AG20443 (cell line): ENCODE results near the gene PTPRE.

Experiments used
- DNase-seq: peaks from one replicate; pipeline ENCODE4 v3.0.0; 2012; ENCODE audit warnings: low spot score, mixed read lengths

Gene PTPRE

DNA sequence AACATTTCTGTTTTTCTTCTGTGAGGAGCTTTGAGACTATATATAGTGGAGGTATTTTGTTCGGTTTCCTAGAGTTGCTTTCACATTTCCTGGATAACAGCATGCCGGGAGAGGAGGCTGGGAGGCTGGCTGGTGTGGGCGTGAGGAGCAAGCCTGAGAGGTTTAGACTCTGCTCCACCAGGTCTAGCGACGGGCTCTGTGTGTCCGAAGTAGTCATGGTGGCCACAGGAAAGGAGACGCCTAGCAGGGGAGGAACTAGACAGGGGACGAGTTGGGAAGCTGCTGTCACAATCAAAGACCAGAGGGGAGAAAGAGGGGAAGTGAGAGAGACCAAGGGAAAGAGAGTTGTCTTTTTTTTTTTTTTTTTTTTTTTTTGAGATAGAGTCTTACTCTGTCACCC is 19.6 kb downstream of the PTPRE start:
- DNase-seq, result no peak

DNA sequence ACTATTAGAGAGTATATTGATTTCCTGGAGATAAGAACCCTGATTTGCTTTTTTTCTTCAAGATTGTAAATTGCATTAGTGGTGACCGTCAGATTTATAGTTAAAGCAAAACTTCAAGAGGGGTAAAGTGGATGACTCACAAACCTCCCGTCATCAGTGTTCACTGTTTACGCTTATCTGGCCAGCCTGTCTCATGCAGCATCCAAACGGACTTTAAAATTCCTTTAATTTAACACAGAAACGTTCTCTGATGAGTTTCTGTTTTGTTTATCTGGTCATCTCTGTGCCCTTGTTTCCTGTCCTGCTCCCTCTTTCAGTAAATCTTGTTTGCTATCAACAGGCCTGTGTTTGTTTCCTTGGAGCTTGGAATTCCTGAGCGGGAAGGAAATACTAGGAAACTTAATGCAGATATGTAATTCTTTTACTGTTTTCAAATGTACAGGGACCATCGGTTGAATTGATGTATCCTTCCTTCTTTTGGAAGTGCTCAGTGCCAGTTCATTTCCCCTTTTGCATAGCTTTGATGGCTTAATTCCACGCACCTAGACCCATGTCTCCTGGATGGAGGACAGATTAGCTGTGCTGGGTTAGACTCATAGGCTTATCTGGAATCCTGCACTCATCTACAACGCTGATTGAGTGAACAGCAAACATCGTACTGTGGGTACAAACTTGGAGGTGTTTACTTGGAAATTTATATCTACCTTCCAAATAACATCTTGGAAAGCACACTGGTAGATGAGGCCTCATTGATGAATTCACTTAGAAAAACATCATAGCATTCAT is 21.3 kb downstream of the PTPRE start:
- peak; percentile 59 for DNase-seq

DNA sequence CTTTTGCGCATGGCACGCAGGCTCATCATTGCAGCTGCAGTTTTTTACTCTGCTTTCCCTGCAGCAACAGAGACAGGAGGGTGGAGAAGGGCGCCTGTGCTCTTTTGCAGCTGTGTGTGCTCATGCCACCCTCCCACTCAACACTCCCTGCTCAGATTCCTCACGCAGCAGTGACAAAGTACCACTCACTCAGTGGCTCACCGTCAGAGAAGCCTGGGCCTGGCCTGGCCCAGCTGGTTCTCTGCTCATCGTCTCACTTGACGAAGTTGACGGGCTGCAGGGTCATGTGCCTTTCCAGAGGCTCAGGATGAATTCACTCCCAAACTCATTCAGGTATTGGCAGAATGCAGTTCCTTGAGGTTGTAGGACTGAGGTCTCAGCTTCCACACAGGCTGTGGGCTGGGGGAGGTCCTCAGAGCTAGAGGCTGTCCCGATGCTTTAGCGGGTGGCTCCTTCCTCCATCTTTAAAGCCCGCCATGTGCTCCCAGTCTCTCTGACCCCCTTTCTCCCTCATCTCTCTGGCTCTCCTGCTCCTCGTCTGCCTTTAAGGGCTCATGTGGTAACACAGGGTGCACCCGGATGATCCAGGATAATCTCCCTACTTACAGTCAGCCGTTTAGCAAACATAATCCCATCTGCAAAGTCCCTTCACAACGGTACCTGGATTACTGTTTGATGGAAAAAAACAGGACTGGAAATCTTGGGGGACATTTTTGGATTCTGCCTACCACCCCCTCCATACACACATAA is 25.8 kb downstream of the PTPRE start:
- DNase-seq, result no peak

DNA sequence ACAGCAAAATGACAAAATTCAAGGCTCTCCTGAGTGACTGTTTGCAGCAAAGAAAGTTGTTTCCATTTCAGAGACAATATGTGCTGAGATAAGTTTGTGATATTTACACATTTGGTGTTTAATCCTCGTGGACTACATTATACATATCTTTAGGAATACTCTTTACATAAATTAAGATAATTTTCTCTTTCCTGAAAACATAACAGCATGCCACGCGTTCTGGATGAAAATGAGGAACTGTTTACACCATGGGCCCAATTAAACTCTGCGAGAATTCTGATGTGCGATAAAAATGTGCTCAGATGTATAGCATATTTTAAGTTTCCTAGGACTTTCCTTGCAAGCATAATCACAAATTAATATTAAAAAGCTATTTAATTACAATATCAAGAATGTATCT is 26.4 kb downstream of the PTPRE start:
- DNase-seq, result no peak

DNA sequence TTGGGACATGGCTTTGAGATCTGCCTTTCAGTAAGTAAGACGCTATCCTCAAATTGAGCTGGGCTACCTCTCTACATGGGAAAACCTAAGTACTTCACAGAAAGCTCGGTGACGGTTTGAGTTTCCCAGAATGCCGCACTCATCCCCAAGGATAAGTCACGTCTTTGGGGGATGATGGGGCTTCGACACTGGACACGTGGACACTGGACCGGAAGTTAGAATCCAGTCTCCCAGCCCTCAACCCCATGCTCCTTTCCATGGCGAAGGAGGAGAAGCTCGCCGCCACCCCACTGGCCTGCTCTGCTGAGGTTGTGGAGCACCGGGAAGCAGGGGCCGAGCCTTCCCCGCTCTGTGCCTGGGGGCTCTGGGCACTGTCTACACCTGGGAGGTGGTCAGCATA is 27.5 kb downstream of the PTPRE start:
- no peak for DNase-seq

DNA sequence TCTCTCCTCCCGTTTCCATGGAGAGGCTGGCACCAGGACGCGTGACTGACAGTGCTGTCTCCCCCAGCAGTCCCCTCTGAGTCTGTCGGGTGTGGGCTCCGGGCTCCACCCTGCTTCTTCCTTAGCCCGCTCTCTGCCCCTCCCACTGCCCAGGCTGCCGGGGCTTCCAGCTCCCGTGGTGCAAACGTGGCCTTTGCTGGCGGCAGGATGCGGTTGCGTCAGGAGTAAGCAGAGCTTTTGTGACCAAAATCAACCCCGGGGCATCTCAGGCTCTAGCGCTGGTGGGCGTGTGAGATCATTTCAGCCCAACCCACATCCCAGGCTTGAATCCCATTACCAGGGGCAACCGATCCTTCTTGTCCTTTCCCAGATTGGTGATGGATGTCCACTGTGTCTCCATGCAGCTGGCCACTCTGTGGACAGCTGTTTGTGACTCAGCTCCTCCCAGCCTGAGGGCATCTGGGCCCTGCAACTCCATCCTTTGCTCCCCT is 28.2 kb downstream of the PTPRE start:
- no peak for DNase-seq

DNA sequence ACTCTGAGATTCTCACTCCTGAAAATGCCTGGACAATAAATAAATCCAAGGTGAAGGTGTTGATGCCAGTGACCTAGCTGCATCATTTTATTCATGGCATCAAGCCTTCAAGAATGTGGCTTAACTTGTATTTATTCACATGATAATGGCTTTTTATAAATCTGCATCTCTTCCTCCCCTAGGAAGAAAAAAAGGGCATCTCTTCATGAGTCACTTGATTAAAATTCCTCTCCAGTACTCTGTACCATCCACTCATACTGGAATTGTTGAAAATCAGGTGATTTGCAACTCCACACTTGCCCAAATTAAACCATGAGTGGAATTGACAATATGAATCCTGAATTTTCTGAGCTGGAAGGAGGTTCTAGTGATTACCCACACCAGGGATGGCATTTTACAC is 30.2 kb downstream of the PTPRE start:
- DNase-seq, result no peak

DNA sequence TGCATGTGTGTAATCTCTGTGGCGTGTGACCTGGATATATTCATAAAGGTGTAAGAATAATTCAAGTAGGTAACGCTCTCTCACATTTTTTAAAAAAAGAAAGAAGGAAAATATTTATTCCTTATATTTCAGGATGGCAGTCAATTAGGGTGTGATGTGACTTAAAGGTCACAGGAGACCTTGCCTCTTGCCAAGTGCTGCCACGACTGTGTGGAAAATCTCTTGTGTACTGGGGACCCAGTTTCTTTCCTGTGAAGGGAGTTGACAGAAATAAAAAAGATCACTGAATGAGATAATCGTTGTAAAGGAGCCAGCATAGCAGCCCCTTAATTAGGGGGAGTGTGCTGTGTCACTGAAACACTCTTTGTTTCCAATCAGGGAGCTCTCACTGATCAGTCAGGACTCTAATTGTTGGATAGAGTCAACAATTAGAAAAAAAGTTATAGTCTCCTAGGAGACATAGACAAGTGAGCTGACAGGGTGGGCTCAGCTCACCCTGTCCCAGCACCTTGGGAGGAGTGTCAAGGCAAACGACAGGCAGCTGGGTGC is 31.1 kb downstream of the PTPRE start:
- DNase-seq, result no peak

DNA sequence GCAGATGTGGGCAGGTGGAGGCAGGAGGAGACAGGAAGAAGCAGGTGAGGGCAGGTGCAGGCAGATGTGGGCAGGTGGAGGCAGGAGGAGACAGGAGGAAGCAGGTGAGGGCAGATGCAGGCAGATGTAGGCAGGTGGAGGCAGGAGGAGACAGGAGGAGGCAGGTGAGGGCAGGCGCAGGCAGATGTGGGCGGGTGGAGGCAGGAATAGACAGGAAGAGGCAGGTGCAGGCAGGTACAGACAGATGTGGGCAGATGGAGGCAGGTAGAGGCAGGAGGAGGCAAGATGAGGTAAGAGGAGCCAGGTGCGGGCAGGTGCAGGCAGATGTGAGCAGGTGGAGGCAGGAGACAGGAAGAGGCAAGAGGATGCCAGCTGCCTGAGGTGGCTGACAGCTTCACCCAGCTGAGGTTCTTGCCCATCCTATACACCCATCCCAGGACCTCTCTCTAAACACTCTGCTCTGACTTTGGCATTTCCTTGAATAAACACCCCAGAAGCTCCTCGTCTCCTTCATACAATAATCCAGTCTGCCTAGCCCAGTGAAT is 33.0 kb downstream of the PTPRE start:
- DNase-seq, result no peak

DNA sequence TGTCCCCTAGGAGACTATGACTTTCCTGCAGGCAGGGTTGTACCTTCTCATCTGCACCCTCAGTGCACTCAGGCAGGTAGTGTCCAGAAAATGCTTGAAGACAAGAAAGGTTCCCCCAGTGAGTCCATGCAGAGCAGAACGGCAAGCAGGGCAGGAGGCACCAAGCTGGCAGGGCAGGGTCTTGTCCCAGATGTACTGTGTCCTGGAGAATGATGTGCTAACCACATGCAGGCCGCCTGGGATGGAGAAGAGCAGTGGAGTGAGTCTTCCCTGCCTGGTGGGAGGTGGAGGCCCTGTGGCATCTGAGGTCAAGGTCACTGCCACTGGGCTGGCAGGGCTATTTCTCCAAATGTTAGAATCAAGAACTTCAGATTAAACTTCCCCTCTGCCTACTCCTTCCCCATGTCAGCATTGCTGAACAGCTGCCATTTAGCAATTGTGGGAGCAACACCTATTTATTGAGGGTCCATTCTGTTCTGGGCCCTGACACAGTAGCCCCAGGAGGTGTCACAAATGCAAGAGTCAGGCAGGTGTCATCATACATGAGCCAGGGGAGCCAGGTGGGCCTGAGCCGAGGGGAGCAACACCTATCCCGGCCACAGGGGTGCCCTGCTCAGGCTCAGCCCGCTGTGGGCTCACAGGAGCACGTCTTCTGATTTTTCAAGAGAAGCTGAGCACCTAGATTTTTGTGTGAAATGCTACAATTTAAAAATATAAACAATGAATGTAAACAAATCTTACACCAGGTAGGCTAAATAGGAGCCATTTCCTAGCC is 34.1 kb downstream of the PTPRE start:
- no peak for DNase-seq

DNA sequence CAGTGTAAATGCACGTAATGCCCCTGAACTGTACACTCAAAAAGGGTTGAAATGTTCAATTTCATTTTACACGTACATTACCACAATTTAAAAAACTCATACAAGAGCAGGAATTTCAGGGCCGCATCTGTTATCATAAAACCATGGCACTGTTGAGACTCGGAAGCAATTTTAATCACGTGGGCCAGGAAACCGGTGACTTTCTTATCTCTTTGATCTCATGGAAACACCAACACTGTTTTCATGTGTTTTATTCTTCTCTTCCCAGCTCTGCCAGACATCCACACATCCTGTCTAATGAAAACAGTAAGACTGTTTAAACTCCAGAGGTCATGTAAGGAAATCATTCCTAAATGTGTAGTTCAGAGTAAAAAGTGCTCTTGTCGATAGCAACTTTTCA is 35.9 kb downstream of the PTPRE start:
- DNase-seq, result no peak

DNA sequence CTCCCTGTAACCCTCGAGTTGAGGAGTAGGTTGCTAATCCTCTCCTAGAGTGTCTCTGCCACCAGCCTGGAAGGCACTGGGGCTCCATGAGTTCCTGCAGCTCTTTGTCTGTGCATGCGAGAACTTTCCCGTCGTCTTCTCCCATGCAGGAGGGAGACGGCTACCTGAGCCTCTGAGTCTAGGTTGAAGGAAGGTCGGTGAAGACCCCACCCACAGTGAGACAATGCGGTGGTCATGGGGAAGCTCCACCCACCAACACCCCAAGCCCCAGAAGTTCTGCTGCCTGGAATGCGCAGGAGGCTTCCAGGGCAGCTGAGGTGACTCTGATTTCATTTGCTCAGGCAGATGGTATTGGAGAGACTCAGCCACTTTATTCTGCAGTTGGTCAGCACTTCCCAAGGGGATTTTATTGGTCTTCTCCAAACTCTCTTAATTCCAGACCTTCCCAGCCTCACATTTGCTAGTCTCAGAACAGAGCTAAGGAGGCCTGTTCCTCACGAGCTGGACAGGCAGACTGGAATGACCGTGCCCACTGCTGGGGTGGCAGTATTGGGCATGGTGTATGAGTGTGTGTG is 36.5 kb downstream of the PTPRE start:
- no peak for DNase-seq

DNA sequence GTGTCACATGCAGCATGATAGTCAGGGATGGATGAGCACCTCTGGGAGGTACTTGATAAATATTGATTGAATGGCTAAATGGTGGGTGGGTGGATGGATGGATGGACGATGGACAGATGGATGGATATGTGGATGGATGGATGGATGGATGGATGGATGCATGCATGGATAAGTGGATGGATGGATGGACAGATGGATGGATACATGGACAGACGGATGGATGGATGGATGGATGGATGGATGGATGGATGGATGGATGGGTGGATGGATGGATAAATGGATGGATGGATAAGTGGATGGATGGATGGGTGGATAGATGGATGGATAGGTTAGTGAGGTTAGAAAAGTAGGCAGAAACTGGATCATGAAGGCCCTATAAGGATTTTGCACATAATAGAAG is 37.4 kb downstream of the PTPRE start:
- no peak for DNase-seq

DNA sequence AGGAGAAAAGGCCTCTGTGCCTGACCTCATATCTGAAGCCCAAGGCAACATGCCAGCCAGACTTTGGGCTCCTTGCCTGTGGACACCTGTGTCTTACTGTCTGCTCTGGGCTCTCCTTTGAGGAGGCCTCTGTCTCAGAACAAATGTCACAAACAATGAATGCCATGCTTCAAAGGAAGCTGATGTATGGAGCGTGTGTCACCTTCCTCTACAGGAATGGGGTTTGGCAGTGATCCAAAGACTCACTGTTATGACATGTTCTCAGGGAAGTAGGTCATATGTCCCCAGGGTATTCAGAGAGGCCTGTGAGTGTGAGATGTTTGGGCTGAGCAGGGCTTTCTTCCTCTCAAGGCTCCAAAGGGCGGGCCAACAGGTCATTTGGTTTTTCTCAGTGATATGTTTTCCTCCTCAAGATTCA is 38.4 kb downstream of the PTPRE start:
- DNase-seq, result no peak

DNA sequence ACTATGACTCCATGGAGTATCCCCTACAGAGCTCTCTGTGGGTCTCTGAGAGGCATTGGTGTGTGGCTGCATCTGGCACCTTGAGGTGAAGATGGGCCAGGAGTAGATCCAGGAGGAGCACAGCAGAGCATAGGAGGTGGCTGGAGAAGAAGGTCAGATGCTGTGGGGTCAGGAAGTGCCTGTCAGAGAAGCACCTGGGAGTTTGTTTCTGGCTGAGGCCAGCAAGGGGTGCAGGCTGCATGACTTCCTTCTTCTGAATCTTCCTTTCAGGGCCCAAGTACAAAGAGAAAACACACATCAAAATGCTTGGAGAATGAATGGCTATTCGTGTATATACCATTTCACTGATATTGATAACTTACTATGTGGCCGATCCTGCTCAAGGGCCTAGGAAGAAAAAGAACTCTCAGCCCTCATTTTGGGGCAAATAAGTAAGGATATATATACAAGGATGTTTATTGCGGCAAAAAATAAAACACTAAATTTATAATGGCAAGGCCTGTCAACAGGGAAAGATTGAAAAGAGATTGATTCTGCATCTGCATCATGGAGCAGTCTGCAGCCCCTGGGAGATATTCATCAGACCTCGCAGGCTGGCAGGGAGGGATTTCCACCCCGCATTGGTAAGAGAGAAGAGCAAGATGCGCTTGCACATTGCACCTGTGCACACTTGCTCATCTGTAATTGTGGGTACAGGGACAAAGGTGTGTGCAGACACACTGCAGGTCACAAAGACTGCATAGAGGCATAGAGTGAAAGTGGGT is 39.2 kb downstream of the PTPRE start:
- DNase-seq, result no peak

DNA sequence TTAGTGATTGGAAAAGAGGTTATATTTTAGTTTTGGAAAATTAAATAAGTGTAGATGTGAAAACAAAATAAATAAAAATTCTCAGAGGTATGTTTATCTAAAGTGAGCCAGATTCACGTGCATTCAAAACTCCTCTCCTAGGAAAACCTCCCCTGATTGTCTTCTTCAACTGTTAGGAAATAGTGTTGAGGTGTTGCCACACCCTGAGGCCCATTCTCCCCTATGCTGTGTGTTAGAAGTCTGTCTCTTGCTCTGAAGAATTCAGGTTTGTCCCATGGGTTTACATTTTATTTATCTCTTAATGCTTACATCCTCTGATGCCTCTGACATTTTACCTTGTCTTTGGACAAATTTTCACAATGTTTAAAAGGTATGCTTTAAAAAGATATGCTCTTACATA is 40.3 kb downstream of the PTPRE start:
- DNase-seq, result no peak

DNA sequence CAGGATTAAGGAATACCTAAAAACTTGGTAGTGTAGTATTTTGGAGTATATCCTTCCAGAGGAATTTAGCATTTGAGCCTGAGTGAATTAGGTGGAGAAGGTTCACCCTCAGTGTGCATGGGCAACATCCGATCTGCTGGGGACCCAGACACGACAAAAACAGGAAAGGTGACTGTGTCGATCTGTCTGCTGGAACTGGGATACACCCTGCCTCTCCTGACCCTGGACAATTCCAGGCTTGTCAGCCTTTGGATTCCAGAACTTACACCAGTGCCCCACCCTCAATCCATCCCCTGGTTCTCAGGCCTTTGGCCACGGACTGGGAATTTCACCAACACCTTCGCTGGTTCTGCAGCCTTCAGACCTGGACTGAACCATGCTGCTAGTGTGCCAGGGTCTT is 41.9 kb downstream of the PTPRE start:
- DNase-seq, result no peak

DNA sequence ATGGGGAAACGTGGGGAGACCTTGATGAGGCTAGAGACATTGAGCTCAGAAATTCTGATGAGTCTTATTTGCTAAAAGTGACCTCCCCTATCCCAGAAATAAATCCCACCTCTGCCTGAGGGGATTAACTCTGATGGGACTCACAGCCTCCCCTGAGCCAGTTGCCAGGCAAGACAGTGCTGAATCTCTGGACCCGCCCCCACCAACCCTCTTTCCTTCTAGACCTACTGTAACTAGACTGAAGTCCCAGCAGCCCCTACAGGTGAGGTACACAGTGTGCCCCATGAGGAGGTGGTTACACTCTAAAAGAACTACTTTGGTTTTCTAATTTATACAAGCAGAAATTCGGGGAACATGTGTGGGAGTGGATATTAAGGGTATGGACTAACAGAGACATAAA is 42.9 kb downstream of the PTPRE start:
- no peak for DNase-seq

DNA sequence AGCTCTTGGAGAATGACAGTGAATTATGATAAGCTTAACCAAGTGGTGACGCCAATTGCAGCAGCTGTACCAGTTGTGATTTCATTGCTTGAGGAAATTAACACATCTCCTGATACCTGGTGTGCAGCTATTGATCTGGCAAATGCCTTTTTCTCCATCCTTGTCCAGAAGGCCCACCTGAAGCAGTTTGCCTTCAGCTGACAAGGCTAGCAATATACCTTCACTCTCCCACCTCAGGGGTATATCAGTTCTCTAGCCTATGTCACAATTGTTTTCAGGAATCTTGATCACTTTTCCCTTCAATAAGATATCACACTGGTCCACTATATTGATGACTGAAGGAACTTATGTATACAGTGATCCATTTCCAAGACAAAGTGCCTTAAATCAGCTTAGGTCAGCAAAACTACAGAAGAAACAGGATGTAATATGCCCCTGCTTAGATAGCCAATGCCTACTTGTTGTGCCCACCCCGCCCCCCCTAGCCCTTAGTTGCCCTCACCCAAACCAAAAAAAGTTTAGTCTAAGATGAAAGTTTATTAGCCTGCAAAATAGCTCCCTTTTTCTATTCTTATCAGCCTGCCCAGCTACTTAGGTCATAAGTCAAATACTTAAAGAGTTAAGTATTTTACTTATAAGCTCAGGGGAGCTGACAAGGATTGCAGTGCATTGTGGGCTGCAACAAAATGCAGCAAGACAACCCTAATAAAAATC is 45.1 kb downstream of the PTPRE start:
- DNase-seq, result no peak

DNA sequence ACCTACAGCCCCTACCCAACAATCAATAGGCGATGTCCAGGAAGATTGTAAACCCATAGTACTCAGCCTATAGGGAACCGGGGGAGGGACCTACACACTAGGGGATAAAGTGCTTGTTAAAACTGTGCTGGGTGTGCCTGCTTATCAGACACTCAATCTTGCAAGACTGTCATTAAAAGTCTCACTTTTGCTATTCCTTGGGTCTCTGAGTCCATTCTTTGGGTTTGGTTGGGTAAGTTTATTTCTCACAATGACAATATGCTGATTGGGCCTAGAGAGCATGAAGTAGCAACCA is 45.6 kb downstream of the PTPRE start:
- no peak for DNase-seq

DNA sequence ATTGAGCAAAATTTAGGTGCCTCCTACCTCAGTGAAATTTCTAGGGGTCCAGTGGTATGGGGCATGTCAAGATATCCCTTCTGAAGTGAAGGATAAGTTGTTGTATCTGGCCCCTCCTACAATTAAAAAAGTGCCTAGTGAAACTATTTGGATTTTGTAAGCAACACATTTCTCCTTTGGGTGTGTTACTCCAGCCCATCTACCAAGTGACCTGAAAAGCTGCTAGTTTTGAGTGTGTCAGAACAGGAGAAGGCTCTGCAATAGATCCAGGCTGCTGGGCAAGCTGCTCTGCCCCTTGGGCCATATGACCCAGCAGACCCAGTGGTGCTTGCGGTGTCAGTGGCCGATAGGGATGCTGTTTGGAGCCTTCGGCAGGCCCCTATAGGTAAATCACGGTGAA is 46.0 kb downstream of the PTPRE start:
- no peak for DNase-seq
